Measurements from ENCODE around the gene CLDN11.

The CLDN11 gene

DNA sequence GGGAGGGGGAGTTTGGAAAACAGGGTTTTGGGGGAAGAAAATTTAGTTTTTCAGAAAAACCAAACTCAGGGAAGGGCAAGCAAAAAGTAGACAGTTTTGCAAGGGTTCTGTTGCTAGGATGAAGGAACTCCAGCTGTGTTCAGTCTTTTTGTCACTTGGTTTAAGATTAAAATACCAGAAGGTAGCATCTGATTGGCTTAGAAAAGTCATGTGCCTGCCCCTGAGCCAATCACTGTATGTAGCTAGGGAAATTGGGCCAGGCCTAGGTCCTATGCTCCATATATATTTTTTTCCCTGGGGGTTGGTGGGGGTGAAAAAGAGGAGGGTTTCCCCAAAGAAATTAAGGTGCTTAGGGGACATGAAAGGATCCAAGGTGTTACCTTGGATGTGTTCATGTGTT is 24.3 kb downstream of the CLDN11 start:
- H3K27me3 Mint-ChIP-seq = peaks cover 44% of the 10 kb centered on the region
- DNase-seq (no peak), ATAC-seq (no peak)
- H3K4me1 Mint-ChIP-seq = peaks cover 17% of the 10 kb centered on the region
- no peak overlapping the region for H3K4me3 Mint-ChIP-seq
- H3K27ac Mint-ChIP-seq = no peak overlapping the region
- H3K9me3 Mint-ChIP-seq = no peaks in the 10 kb centered on the region

DNA sequence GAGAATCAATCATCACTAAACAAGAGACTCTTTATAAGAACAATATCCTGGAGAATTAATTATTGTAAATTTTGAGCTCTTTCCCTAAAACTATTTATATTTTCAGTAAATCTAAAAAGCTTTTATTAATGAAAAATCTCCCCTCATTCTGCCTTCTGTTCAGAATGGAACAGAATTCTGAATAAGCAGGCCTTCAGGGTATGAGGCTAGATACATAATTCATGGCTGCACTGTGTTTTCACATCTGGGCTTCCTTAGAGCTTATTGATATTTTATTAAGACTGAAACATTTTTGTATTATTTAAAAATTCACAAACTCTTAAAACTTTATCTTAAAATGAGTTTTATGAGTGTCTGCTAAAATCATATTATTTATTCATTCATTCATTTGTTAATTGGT is 24.8 kb downstream of the CLDN11 start:
- H3K27me3 Mint-ChIP-seq = peaks cover 43% of the 10 kb centered on the region
- no peak for ATAC-seq
- no peaks in the 10 kb centered on the region for H3K9me3 Mint-ChIP-seq
- no peak overlapping the region for H3K27ac Mint-ChIP-seq
- no peak overlapping the region for H3K4me3 Mint-ChIP-seq
- H3K4me1 Mint-ChIP-seq = peaks cover 17% of the 10 kb centered on the region
- DNase-seq = no peak

DNA sequence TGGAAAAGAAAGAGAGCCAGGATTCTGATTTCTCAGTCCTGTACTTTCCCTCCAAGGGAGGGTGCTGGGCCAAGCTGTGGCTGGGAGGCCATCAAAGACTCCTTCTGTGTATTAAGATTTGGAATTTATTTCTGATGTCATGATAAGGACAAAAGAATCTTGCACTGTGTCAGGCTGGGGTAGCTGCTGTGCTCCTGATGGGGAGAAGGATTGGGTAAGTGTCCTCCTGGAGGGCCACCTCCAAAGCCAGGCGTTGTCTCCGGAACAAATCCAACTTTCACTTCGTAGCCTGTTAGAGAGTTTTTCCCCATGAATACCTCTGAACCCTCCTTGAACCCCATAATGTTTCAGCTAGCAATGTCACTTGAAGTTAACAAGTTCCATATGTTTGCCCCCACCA is 29.9 kb downstream of the CLDN11 start:
- Mint-ChIP-seq H3K4me3 (no peak overlapping the region), H3K4me1 (no peaks in the 10 kb centered on the region), H3K27ac (no peak overlapping the region), H3K9me3 (no peaks in the 10 kb centered on the region), H3K27me3 (peaks cover 6% of the 10 kb centered on the region)
- no peak for ATAC-seq
- DNase-seq = no peak

DNA sequence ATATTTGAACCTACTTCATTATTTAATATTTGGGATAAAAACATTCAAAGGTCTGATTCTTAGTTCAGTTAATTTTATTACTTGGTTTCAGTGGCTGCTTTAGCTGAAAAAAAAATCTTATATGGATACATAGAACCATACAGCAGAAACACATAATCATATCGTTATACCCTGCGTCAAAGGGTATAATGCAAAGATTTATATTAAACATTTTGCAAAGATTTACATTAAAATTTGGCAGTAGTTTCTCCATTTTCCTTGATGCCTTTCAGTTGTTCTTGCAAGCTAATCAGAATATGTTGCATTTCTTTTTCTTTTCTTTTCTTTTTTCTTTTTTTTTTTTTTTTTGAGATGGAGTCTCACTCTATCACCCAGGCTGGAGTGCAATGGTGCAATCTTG is 31.4 kb downstream of the CLDN11 start:
- Mint-ChIP-seq H3K27me3 (peaks cover 6% of the 10 kb centered on the region), H3K4me3 (no peak overlapping the region), H3K4me1 (no peaks in the 10 kb centered on the region), H3K27ac (no peak overlapping the region), H3K9me3 (no peaks in the 10 kb centered on the region)
- DNase-seq (no peak), ATAC-seq (no peak)

DNA sequence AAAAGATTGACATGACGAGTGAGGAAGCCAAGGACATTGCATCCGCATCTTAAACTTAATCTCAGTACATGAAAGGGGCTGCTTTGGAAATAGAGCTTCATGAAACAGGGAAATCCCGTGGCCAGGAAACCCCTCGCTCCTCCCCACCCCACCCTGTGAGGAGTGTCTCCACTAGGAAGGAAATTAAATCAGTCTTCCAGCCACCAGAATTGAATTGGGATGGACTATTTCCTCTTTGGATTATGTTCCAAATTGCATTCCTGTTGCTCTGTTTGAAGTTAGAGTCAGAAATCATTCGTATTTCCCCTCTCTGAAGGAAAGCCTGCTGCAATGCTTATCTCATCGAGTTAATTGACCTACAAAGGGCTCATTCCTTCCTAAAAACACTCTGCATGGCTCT is 35.8 kb downstream of the CLDN11 start:
- H3K27me3 Mint-ChIP-seq = peaks cover 27% of the 10 kb centered on the region
- H3K27ac Mint-ChIP-seq = no peak overlapping the region
- H3K9me3 Mint-ChIP-seq = no peaks in the 10 kb centered on the region
- DNase-seq = no peak
- no peak for ATAC-seq
- H3K4me1 Mint-ChIP-seq = no peaks in the 10 kb centered on the region
- no peak overlapping the region for H3K4me3 Mint-ChIP-seq

DNA sequence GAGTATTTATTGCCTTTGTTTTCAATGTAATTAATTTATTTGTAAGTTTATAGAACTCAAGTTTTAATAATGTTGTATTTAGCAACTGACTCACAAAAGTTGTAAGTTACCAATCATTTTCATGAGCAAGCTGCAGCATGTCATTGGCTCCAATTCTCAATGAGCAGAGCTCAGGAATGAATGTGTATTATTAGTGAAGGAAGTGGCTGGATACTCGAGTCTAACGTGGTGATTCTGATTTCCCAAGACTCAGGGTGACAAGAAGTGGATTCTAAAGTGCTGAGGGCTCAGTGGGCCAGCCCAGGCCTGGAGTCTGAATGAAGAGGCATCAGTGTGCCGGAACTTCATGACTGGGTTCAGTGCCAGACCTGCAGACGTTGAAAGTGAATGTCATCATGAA is 39.6 kb downstream of the CLDN11 start:
- Mint-ChIP-seq H3K27ac (no peak overlapping the region), H3K9me3 (no peaks in the 10 kb centered on the region), H3K4me3 (no peak overlapping the region), H3K27me3 (peaks cover 50% of the 10 kb centered on the region), H3K4me1 (no peaks in the 10 kb centered on the region)
- DNase-seq (no peak), ATAC-seq (no peak)

DNA sequence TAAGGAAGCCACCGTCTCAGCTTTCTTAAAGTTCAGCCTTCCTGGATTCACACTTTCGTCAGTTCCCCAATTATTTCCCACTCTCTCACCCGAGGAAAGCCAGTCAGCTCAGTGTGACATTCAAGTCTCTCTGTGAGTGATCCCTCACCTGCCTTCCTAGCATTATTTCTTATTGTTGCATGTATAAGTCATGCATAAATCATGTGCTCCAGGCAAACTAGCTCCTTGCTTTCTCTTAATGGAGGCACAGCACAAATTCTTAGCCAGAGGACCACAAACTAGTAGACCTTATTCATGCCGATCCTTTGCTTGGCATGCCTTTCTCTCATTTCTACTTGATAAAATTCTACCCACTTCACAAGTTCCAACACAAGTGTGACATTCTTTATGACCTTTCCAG is 44.3 kb downstream of the CLDN11 start:
- H3K9me3 Mint-ChIP-seq = no peaks in the 10 kb centered on the region
- ATAC-seq (no peak), DNase-seq (no peak)
- H3K27me3 Mint-ChIP-seq = peaks cover 38% of the 10 kb centered on the region
- no peak overlapping the region for H3K27ac Mint-ChIP-seq
- no peaks in the 10 kb centered on the region for H3K4me1 Mint-ChIP-seq
- no peak overlapping the region for H3K4me3 Mint-ChIP-seq

DNA sequence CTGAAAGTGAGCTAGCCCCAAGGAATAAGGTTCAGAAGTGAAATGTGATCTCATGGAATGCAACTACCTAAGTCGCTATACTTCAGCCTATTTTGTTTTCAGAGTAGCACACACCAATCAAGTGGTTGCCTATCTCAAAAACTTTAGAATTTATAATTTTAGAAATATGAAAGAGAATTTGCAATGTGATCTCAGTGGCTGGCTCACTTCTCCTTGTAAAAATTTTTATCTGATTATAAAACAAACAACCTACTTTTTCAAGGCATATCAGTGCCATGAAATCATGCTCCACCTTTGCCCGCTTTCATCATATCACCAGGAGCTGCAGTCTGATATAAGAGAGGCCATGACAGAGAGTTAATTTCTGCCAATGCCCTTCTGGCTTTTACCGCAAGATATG is 47.3 kb downstream of the CLDN11 start:
- H3K4me3 Mint-ChIP-seq = no peak overlapping the region
- H3K4me1 Mint-ChIP-seq = no peaks in the 10 kb centered on the region
- no peak for DNase-seq
- H3K9me3 Mint-ChIP-seq = no peaks in the 10 kb centered on the region
- peaks cover 41% of the 10 kb centered on the region for H3K27me3 Mint-ChIP-seq
- no peak for ATAC-seq
- no peak overlapping the region for H3K27ac Mint-ChIP-seq

DNA sequence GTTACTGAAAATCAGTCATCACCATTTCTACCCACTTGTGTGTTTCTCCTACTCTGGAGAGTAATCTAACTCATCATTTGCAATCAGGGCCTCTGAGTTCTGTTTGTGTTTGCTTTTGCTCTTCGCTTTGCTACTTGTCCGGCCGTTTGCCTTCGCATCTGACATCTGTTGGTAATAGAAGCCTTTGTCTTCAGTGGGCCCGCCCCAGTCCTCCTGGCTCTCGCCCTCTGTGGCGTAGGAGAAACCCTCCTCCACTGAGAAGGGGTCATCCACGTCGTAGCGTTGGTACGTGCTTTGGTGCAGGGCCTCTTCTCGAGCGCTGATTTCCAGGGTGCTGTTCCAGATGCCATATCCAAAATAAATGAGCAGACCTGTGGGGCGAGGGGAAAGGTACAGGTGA is 48.3 kb downstream of the CLDN11 start:
- H3K4me1 Mint-ChIP-seq = no peaks in the 10 kb centered on the region
- no peak for DNase-seq
- no peak overlapping the region for H3K27ac Mint-ChIP-seq
- no peak overlapping the region for H3K4me3 Mint-ChIP-seq
- peaks cover 41% of the 10 kb centered on the region for H3K27me3 Mint-ChIP-seq
- ATAC-seq = no peak
- H3K9me3 Mint-ChIP-seq = no peaks in the 10 kb centered on the region

DNA sequence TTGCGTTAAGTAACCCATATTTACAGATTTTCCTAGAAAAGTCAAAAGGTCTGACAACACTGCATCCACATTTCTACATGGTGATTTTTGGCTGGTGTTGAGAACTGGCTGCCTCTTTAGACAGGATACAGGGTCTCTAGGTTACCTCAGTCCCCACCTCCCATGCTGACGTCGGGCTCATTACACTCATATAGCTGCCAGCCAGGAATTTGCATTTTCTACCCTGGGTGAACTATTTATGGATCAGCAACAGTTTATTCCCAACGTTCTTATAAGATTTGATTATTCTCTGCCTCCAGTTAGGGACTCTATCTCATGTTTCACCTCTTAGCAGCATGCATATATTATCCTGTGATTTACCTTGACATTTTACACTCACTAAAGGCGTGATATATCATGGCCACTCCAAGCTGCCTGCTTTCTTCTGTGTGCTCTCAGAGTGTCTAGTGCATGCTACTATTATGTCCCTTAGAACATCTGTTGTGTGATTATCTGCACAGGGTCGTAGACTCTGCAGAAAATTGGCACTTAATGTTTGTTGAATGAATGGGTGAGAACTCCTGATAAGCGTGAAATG is 49.0 kb downstream of the CLDN11 start:
- Mint-ChIP-seq H3K27me3 (peaks cover 40% of the 10 kb centered on the region), H3K4me3 (no peak overlapping the region), H3K9me3 (no peaks in the 10 kb centered on the region), H3K27ac (no peak overlapping the region), H3K4me1 (no peaks in the 10 kb centered on the region)
- ATAC-seq (no peak), DNase-seq (no peak)

DNA sequence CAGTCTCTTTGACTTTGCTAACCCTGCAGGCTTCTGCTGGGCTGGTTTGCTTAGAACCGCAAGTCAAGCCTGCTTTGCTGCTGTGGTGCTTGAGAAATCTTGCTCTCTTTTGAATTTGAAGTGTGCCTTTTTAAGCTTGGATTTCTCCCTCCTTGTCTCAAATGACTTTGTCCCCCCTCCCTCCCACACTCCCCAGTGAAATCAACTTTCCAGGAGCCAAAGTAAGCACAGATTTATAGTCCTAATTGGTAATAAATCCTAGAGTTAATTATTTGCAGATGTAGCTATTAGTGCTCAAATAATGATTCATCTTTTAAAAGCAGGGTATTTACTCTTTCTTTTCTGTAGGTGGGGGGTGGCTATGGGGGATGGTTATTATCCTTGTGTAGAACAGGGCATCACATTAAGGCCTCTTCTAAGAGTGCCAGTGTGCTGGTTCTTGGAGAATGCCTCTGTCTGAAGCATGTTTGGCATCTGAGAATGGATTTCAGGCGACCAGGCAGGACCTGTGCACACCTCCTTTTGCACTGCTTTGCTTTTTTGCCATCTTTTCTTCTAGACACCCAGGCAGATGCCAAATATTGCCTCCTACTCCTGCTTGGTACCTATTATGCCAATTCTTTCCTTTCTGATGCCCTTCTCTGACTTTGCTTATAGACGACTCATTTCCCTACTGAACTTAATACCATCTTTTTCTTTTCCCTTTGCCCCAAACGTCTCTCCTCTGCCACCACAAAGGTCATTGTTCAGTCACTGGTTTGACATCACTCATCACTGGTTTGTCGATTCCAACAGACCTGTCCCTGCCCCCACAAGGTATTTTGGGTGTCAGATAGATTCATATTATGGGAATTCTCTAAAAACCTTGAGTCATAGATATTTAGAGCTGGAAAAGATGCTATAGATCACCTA is 50.7 kb downstream of the CLDN11 start:
- Mint-ChIP-seq H3K4me3 (no peak overlapping the region), H3K9me3 (no peaks in the 10 kb centered on the region), H3K27ac (no peak overlapping the region), H3K4me1 (no peaks in the 10 kb centered on the region), H3K27me3 (peaks cover 36% of the 10 kb centered on the region)
- ATAC-seq = no peak
- DNase-seq = no peak

DNA sequence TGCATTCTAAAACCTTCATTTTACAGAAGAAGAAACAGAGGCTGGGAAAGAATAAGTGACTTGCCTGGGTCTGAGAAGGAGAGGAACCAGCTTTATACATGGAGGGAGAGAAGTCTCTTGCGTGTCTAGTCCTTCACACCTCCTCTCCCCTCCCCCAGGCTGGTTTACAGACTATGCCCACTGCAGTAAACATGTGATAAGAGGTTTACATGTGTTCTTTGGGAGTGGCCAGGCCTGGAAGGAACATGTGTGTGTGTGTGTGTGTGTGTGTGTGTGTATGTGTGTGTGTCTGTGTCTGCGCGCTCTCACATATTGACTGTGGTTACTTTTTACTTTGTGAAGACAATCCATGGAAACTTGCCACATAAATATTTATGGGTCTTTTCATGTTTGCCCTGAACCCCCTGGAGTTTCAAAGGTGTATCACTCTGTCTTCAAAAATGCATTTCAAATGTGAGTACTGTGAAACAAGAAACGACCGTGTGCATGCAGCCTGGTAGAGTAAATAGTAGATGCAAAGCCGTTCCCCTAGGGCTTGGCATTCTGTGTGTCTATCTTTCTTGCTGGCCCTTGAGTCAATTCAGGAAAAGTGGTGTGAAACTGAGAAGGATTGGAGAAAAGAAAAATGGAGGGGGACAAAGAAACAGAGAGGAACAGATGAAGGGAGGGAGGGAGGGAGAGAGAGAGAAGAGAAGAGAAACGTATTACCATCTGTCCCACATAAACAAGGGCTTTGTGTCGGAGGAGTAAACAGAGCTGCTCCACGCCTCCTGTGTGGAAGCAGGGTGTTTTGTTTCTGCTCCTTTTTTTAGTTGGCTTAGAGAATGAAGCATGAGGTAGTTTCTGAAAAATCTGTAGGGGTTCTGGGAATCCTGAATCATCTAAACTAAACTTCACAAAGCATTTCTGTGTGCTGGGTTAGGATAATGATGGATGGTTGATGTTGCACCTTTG is 51.7 kb downstream of the CLDN11 start:
- Mint-ChIP-seq H3K4me1 (no peaks in the 10 kb centered on the region), H3K9me3 (no peaks in the 10 kb centered on the region), H3K27ac (no peak overlapping the region), H3K4me3 (no peak overlapping the region), H3K27me3 (peaks cover 41% of the 10 kb centered on the region)
- ATAC-seq (no peak), DNase-seq (no peak)

DNA sequence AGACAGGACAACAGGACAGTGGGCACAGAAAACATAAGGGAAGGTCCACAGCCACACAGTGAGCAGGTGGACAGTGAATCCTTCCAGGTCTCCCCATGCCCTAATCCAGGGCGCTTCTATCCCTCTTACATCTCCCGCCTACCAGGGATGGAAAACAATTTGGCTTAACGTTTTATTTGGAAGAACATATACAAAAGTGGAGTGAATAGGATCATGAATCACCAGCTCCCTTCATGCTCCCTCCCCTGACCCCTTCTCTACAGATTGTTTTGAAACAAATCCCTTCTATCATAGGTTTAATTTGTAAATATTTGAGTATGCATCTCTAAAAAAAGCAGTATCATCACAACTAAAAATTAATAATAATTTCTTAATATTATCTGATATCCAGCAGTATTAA is 52.5 kb downstream of the CLDN11 start:
- Mint-ChIP-seq H3K4me1 (no peaks in the 10 kb centered on the region), H3K9me3 (no peaks in the 10 kb centered on the region), H3K4me3 (no peak overlapping the region), H3K27me3 (peaks cover 41% of the 10 kb centered on the region), H3K27ac (no peak overlapping the region)
- DNase-seq = no peak
- ATAC-seq = no peak

DNA sequence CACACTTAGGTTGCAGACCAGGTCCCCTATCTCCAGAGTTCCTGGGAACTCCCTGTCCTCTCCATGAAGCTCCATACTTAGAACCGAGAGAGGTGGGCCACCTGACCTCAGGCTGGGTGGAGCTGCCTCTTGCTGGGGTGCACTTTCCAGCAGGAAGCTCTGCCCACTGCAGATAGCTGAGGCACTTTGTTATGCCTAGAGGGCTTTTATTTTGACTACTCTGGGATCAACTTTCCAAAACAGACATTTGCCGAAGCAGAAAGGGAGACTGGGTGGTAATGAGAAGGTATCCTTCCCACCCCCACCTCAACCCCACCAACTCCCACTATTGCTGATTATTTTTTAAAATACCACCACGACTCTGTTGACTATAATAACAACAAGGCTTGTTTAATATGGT is 54.7 kb downstream of the CLDN11 start:
- H3K9me3 Mint-ChIP-seq = no peaks in the 10 kb centered on the region
- no peak overlapping the region for H3K27ac Mint-ChIP-seq
- H3K4me3 Mint-ChIP-seq = no peak overlapping the region
- no peak for ATAC-seq
- H3K27me3 Mint-ChIP-seq = peaks cover 35% of the 10 kb centered on the region
- DNase-seq = no peak
- H3K4me1 Mint-ChIP-seq = no peaks in the 10 kb centered on the region

DNA sequence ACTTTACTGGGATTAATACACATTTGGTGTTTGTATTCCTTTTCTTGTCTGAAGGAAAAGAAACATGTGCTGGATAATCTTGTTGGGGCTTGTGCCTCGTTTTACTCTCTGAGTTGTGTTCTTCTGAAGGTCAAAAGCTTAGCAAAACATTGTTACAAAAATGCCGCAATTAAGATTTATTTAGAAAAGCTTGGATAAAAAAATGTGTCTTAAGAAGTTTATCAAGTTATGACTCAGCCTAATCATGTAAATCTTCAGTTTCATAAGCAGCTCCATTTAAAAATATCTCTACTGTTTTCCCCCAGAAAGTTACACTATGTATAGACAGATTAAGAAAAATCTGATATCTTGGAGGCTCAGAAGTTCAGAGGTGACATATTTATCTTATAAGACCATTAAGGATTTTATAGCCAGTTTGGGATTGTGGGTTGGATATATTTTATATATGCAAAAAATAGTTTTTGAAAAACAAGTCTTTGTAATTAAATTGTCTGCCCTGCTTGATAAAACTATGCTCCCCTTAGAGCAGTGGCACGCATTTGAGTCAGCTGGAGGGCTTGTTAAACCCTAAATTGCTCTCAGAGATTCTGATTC is 56.5 kb downstream of the CLDN11 start:
- Mint-ChIP-seq H3K27ac (no peak overlapping the region), H3K4me1 (no peaks in the 10 kb centered on the region), H3K27me3 (peaks cover 32% of the 10 kb centered on the region), H3K4me3 (no peak overlapping the region), H3K9me3 (no peaks in the 10 kb centered on the region)
- ATAC-seq (no peak), DNase-seq (no peak)
